NCI-H146 treated with DMSO at 0.1 percent for 48 hours (cell line): ENCODE data around the gene NUDT22.

Source experiments
- DNase-seq: peaks from one replicate; lab custom pipeline; 2025; ENCODE audit not compliant: unreplicated experiment; lab: John Stamatoyannopoulos, UW

Gene NUDT22

DNA sequence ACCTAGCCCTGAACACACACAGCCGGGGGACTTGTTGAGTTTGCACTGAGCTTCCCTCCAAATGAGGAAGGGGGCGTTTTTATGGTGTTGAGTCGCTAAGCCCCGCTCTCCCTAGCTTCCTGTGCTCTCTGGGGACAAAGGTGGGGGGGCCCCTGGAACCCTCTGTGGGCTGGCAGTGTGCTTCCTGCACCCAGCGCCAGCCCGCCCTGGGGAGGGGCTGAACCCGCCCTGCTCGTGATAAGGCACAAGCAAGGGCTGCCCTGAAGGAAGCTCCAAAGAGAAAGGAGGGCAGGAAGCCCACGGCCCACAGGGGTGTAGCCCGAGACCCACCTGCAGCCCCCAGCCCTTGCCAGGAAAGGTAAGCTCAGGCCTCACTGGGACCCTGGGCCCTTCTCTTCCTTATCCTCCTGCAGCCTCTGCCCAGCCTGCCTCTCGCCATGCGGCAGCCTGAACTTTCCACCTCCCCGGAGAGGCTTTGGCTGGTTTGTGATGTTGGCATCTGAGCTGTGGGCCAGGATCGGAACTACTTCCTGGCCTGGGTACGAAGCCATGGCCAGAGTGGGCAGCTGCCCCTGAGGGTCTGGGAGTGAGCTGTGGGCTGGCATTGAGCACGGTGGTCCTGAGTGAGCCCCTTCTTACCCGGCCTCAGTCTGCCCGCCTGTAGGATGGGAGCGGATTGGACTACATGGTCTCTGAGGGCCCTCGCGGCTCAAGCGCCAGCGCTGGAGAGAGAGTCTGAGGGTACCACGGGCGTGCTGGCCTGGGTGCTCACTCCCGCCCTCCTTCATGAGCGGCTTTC lies 19.4 kb upstream of the NUDT22 start, which contains the start of gene FERMT3:
FERMT3 (plus strand) TSS at position 265 of the 799 bp plus-strand sequence. CDS start 644 bp downstream, outside the sequence.
- no peak for DNase-seq

DNA sequence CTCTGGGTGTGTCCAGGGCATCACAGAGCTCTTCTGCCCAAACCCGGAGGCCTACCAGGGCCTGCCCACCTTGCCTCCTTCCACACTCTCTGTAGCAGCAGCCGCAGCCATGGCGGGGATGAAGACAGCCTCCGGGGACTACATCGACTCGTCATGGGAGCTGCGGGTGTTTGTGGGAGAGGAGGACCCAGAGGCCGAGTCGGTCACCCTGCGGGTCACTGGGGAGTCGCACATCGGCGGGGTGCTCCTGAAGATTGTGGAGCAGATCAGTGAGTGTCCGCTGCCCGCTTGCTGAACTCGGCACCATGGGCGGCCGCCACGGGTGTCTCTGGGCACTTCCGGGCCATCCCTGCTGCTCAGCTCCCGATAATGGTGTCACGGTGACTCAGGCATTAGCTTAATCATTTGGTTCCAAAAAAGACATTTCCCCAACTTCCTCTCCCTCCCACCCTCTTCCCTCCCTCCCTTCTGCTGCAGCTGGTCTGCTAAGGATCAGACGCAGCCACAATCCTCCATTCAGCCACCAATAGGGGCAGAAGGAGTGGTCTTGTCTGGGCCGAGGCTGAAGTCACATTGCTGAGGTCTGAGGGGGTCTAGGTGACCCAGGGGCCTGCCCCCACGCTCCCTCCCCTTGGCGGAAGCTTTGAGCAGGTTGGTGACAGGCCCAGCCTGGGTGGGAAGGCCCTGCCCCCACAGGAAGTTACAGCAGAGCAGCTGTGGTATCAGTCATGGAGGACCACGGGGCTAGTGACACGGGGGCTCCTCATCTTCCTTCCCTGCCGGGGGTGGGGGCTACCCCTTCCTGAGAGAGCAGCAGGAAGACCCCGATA lies 18.6 kb upstream of the NUDT22 start:
- no peak for DNase-seq

DNA sequence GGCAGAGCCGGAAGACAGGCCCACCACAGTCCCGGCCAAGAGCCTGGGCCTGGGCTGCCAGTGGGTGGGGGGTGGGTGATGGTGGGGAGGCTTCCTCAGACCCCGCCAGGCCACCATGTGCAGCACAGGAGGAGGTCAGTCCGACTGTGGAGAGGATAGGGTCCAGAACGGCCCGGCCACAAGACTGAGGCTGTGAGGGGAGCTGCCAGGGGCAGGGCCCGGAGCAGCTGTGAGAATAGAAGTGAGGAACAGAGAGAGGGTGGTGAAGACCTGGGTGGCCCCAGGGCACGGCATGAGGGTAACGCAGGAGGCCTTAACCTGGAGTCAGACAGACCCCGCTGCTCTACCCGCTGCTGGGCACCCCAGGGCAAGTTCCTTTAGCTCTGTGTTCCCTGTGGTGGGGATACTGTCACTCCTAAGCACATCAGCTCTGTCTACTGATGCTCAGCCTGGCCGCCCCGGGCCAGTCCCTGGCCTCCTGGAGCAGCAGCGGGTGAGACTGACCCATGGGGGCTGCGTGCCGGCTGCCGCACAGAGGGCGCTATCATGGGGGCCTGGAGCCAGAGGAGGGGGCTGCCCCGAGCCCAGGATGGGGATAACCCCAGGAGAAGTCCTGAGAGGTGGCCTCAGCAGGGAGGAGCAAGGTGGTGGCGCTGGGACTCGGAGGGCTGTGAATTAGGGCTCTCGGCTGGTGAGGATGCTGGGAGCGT lies 17.8 kb upstream of the NUDT22 start:
- no peak for DNase-seq

DNA sequence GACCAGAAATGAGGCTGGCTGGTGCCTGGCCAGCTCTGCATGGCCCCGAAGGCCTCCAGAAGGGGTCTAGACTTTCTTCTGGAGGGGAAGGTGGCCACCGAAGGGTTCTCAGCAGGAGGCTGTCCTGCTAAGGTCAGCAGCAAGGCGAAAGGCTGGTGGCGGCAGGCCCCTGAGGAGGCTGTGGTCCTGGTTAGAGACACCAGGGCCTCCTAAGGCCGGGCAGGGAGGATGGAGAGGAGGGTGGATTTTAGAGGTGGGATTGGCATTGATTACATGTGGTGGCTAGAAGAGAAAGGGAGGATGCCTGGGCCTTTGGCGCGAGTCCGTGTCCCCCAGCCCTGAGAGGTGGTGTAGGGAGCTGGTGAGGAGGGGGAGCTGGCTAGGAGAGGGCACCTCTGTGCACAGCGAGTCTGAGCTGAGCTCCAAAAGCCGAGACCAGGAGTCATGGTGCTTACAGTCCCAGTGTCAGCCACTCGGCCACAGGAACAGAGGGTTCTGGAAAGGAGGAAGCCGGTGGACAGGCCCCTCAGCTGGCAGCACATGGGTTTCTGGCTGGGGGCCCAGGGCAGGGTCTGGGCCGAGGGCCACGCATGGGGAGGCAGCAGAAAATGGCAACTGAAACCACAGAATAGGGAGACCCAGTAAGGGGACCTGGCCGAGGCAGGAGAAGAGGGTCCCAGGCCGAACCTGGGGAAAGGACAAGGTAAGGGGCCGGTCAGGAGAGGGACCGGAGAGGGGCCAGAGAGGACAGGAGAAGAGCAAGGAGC lies 17.1 kb upstream of the NUDT22 start:
- DNase-seq = no peak

DNA sequence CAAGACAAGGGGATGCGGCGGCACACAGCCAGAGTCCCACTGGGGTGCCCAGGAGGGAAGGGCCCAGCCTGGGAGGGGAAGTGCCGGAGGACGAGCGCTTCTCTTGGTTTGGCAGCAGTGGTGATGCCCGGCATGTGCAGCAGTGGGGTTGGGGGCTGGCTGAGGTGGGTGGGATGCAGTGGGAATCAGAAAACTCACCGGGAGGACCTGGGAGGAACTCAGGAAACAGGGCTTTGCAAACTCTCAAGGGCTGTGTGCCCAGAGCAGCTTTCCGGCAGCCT lies 16.6 kb upstream of the NUDT22 start:
- no peak for DNase-seq

DNA sequence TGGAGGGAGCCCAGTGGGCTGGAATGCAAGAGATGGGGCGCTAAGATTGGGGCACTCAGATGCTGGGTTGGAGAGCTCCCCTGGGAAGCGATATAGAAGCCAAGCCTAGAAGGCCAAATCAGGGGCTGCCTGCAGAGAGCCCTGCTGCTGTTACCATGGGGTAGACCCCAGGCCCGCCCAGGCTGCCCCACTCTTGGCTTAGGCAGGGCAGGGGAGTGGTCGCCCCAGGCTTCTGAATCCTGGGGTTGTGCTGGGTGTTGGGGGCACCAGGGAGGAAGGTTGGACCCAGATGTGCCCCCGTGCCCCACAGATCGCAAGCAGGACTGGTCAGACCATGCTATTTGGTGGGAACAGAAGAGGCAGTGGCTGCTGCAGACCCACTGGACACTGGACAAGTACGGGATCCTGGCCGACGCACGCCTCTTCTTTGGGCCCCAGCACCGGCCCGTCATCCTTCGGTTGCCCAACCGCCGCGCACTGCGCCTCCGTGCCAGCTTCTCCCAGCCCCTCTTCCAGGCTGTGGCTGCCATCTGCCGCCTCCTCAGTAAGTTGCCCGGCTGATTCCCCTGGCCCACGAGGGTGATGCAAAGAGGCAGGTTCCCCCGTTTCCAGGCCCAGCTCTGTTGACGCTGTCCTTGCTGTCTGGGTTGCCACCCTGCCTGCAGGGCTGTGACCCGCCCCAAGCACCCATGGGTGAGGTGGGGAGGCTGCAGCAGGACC lies 15.6 kb upstream of the NUDT22 start:
- DNase-seq = no peak

DNA sequence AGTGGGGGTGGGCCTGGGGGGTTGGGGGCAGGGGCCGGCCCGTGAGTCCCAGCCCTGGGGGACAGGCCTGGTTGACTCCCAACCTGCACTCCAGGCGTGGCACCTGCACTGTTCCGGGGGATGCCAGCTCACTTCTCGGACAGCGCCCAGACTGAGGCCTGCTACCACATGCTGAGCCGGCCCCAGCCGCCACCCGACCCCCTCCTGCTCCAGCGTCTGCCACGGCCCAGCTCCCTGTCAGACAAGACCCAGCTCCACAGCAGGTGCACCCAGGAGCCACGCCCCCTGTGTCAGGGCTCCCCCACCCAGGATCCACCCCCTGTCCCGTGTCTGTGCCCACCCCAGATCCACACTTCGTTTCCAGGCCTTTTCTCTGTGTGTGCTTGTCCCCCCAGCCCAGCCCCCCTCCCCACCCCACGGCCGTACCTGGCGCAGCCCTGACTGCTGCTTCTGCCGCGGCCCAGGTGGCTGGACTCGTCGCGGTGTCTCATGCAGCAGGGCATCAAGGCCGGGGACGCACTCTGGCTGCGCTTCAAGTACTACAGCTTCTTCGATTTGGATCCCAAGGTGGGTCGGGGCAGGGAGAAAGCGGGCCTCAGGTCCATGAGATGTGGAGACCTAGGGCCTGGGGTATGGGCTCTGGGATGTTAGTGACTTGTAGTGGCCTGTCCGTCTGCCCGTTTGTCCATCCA lies 14.7 kb upstream of the NUDT22 start:
- DNase-seq = no peak

DNA sequence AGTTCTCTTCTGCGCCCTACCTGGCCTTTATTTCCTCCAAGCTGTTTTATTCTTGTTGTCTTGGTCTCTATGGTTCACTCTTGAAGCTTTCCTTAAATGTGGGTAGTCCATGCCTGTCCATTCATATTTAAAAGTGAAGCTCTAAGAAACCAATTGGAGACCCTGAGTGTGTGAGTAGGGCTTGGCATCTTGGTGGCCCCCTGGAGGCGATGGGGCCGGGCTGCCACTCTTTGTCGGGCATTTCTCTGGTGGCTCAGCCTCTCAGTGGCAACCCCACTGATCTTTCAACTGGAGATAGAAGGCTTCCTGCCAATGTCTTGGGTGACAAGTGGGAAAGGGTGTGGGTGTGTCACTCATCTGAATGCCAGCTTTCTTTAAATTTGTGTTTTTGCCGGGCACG lies 9.2 kb upstream of the NUDT22 start:
- no peak for DNase-seq

DNA sequence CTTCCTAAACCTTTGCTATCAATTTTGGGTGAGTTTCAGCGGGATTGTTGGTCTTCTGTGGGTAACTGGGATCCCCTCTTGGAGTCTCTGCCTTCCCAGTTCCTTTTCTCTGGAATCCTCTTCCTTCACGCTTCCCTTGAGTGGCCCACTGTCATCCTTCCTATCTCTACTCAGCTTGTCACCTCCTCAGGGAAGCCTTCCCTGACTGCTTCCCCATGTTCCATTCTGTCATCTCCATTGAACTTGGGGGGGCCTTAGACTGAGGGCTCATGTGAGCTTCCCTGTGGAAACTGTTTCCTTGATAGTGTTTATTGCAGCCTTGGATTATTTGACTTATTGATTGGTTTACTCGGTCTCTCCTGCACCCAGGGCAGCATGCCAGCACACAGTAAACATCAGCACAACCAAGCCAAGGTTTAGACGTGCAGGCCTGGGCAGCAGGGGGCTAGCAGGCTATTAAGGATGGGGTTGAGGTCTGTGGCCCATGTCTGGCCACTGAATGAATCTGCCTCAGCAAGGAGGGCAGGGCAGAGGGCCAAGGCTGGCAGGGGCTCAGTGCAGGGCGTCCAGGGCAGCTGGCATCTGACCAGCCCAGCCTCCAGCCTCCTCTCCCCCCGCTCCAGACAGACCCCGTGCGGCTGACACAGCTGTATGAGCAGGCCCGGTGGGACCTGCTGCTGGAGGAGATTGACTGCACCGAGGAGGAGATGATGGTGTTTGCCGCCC lies 7.3 kb upstream of the NUDT22 start:
- no peak for DNase-seq

DNA sequence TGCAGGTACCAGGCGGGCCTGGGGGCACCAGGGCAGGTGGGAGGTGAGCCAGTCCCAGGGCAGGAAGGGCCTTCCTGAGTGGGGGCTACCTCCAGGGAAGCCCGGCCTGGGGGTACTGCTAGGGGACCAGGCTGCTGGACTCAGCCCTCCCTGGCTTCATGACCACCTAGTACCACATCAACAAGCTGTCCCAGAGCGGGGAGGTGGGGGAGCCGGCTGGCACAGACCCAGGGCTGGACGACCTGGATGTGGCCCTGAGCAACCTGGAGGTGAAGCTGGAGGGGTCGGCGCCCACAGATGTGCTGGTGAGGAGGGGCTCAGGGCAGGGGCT lies 6.8 kb upstream of the NUDT22 start:
- no peak for DNase-seq

DNA sequence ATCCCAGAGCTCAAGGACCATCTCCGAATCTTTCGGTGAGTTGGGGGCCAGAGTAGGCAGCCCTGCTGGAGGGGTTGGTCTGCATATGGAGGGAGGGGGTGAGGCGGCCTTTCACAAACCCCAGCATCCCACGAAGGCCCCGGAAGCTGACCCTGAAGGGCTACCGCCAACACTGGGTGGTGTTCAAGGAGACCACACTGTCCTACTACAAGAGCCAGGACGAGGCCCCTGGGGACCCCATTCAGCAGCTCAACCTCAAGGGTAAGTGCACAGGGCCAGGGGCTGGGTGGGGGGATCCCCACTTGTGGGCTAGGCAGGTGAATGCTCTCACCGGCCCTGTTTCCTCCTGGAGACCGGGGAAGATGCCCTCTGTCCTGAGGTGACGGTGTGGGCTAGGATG lies 6.3 kb upstream of the NUDT22 start:
- no peak for DNase-seq

DNA sequence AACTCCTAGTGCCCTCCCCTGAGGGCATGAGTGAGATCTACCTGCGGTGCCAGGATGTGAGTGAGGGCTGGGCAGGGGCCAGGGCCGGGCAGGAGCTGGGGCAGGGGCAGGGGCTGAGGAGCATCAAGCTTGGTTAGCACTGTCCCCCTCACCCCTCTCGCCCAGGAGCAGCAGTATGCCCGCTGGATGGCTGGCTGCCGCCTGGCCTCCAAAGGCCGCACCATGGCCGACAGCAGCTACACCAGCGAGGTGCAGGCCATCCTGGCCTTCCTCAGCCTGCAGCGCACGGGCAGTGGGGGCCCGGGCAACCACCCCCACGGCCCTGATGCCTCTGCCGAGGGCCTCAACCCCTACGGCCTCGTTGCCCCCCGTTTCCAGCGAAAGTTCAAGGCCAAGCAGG lies 5.8 kb upstream of the NUDT22 start:
- no peak for DNase-seq

DNA sequence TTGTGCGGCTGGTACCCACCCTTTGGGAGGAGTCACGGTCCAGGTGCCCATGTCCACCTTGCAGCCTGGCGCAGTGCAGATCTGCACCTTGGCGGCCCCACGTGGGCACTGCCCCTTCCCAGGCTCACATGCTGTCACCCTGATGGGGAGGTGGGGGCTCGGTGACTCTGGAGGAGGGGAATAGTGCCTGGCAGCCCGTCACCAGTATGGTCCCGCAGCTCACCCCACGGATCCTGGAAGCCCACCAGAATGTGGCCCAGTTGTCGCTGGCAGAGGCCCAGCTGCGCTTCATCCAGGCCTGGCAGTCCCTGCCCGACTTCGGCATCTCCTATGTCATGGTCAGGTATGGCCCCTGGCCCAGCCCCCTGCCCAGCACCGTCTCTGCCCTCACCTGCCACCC lies 5.3 kb upstream of the NUDT22 start:
- DNase-seq = no peak

DNA sequence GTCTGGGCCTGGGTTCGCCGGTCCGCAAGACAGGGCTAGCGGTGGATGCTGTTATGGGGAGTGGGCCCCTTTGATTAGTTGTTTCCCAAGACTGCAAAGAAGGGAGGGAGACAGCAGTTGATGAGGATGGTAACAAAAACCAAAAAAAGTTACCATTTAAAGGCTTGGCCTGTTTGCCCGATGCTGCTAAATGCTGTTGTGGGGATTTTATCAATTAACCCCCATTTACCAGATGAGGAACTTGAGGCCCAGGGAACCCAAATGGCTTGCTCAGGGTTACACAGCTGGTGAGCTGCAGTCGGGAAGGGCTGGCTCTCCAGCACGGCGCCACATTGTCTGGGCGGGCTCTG lies 3.4 kb upstream of the NUDT22 start:
- DNase-seq = no peak

DNA sequence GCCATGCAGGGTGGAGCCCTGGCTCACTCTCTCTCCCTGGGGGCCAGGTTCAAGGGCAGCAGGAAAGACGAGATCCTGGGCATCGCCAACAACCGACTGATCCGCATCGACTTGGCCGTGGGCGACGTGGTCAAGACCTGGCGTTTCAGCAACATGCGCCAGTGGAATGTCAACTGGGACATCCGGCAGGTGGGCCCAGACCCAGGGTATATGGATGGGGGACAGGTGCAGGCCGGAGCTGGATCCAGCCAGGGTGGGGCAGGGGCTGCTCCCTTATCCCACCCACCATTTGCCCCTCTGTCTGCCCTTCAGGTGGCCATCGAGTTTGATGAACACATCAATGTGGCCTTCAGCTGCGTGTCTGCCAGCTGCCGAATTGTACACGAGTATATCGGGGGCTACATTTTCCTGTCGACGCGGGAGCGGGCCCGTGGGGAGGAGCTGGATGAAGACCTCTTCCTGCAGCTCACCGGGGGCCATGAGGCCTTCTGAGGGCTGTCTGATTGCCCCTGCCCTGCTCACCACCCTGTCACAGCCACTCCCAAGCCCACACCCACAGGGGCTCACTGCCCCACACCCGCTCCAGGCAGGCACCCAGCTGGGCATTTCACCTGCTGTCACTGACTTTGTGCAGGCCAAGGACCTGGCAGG lies 2.9 kb upstream of the NUDT22 start:
- no peak for DNase-seq

DNA sequence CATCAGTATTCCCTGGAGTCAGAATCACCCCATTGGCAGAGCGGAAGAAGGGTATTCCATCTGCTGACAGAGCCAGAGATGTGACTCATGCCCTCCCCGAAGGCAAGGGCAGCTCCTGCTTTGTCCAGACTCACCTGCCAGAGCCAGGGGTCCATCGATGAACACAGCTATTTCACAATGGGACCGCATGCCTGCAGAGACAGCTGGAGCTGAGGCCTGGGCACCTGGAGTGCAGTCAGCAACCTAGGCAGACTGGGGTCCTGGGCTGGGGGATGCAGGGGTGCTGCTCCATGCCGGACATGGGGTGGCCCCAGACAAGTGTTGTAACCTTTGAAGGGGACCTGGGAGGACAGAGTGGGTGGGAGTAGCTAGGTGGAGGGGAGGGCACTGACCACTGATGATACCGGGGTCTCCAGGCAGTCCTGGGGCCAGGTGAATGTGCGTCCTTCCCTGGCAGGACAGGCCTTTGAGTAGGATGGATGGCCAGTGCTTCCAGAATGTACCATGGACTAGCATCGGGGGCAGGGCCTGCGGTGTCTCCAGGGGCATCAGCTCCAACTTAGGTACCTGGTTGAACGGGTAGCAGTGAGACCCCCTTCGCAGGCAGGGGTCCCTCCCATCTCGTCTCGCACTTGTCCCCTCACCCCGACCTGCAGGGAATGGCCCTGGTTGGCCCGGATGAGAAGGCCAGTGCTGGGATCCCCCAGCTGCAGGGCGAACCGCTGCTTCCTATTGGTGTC lies 1.8 kb upstream of the NUDT22 start:
- no peak for DNase-seq

DNA sequence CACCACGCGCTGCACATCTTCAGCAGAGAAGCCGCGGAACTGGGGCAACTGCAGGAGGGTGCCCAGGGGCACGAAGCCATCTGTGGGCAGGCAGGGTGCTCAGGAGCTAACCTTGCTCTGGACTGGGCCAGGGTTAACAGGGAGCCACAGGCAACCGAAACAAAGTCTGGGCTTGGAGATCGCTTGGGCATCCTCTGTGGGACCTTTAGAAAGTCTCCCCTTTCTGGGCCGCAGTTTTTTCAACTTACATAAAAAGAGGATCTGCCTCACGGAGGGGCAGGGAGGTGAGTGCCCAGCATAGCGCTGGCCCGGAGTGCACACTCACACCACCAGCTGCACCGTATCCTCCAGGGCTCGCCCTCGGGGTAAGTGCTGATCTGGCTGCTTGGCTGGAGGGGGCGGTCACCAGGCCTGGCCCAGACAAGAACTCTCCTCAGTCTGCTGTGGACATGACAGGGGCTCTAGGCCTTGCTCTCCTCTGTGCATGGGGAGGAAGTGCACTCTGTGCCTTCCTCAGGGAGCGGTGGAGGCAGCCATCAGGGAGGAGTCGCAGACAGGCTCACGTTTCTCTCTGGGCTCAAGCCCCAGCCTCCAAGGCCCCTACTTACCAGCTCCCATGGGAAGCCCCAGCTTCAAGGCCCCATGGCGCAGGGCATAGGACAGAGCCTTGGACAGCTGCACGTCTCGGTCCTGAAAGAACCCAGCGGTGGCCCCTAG lies 1.0 kb upstream of the NUDT22 start:
- DNase-seq = no peak
